H1 (cell line): ENCODE results near the gene PLEKHM1. TPM values are rescaled to one million over a fixed set of nuclear protein-coding genes. Genes with fewer than 3 reads are reported as not detected.

ENCODE experiments used
- ASH2L ChIP-seq: fragments of 200-600, 300-600 bp; sonication (generic); IDR thresholded peaks from one replicate; pipeline ENCODE4 v1.7.1; 2017; ENCODE audit warnings: low read length
- ATF3 ChIP-seq: IDR thresholded peaks from 2 replicates; pipeline ENCODE4 v1.6.1; 2011; ENCODE audit warnings: low read depth, mild to moderate bottlenecking, low read length; ENCODE audit not compliant: insufficient read depth
- BCL11A ChIP-seq, 2 experiments: IDR thresholded peaks; one replicate each; pipeline ENCODE4 v1.6.1; 2011; ENCODE audit warnings: low read depth in 2 of 2, low read length in 2 of 2, mild to moderate bottlenecking in 2 of 2
- BRCA1 ChIP-seq: IDR thresholded peaks from 2 replicates; pipeline ENCODE4 v1.6.1; 2012; ENCODE audit warnings: low read depth, low read length, improper control_type of control experiment
- CHD1 ChIP-seq: IDR thresholded peaks from 2 replicates; pipeline ENCODE4 v1.6.1; 2012; ENCODE audit warnings: low read depth, low read length, improper control_type of control experiment
- E2F6 ChIP-seq: IDR thresholded peaks from 2 replicates; pipeline ENCODE4 v1.6.1; 2012; ENCODE audit warnings: inconsistent platforms
- EP300 ChIP-seq, 2 experiments: IDR thresholded peaks; 1 replicate in 1 of 2; 2 replicates in 1 of 2; pipeline ENCODE4 v1.6.1; 2011 to 2012; ENCODE audit warnings: low read depth in 2 of 2, low read length in 2 of 2, mild to moderate bottlenecking in 2 of 2, borderline replicate concordance in 1 of 2, inconsistent platforms in 1 of 2, moderate library complexity in 1 of 2
- JUN ChIP-seq: IDR thresholded peaks from 2 replicates; pipeline ENCODE4 v1.6.1; 2011; ENCODE audit warnings: low read depth, mild to moderate bottlenecking, improper control_type of control experiment, low read length
- KDM4A ChIP-seq: IDR thresholded peaks from one replicate; pipeline ENCODE4 v1.7.1; 2012; ENCODE audit warnings: low read depth, mild to moderate bottlenecking, moderate library complexity, low read length, inconsistent platforms; ENCODE audit not compliant: severe bottlenecking
- KDM5A ChIP-seq: fragments of 200-600 bp; IDR thresholded peaks from 2 replicates; pipeline ENCODE4 v1.7.1; 2012; ENCODE audit warnings: mild to moderate bottlenecking, low read length, inconsistent platforms, mixed read lengths
- NANOG ChIP-seq: IDR thresholded peaks from 2 replicates; pipeline ENCODE4 v1.6.1; 2011; ENCODE audit warnings: low read length, low read depth, mild to moderate bottlenecking, inconsistent platforms; ENCODE audit not compliant: insufficient read depth, poor library complexity, severe bottlenecking
- NRF1 ChIP-seq: IDR thresholded peaks from 2 replicates; pipeline ENCODE4 v1.6.1; 2011; ENCODE audit warnings: mild to moderate bottlenecking, low read depth, low read length, improper control_type of control experiment
- POLR2AphosphoS5 ChIP-seq: IDR thresholded peaks from 2 replicates; pipeline ENCODE4 v1.6.1; 2011; ENCODE audit warnings: low read depth, low read length
- RAD21 ChIP-seq, 2 experiments: IDR thresholded peaks in 1 of 2; conservative IDR thresholded peaks in 1 of 2; 2 replicates each; pipeline ENCODE4 v1.6.1; 2011; ENCODE audit warnings: low read depth in 2 of 2, low read length in 2 of 2, improper control_type of control experiment in 1 of 2, inconsistent platforms in 1 of 2, mild to moderate bottlenecking in 1 of 2, moderate library complexity in 1 of 2
- RNF2 ChIP-seq: fragments of 200-900, 300-1000 bp; sonication (generic); IDR thresholded peaks from 2 replicates; pipeline ENCODE4 v1.7.1; 2016; ENCODE audit warnings: borderline replicate concordance, low read depth, mild to moderate bottlenecking, antibody characterized with exemption, low read length; ENCODE audit not compliant: poor library complexity, severe bottlenecking; ENCODE audit errors: missing control alignments
- SAP30 ChIP-seq: fragments of 300-600 bp; sonication (generic); IDR thresholded peaks from 2 replicates; pipeline ENCODE4 v1.7.1; 2012; ENCODE audit warnings: low read length, moderate library complexity, mild to moderate bottlenecking, inconsistent platforms; ENCODE audit not compliant: insufficient read depth, insufficient replicate concordance
- SIX5 ChIP-seq: IDR thresholded peaks from 2 replicates; pipeline ENCODE4 v1.6.1; 2011; ENCODE audit warnings: mild to moderate bottlenecking, low read depth, low read length
- SP1 ChIP-seq: IDR thresholded peaks from 2 replicates; pipeline ENCODE4 v1.6.1; 2011; ENCODE audit warnings: low read depth, low read length
- SUZ12 ChIP-seq: fragments of 200-600 bp; sonication (generic); IDR thresholded peaks from 2 replicates; pipeline ENCODE4 v1.6.1; 2012; ENCODE audit warnings: mild to moderate bottlenecking, inconsistent platforms, low read length, moderate library complexity, mixed read lengths
- TCF12 ChIP-seq: IDR thresholded peaks from 2 replicates; pipeline ENCODE4 v1.6.1; 2011; ENCODE audit warnings: low read depth, mild to moderate bottlenecking, low read length
- YY1 ChIP-seq: IDR thresholded peaks from 2 replicates; pipeline ENCODE4 v1.6.1; 2011; ENCODE audit warnings: low read depth, mild to moderate bottlenecking, low read length
- ZNF274 ChIP-seq: IDR thresholded peaks from 2 replicates; pipeline ENCODE4 v1.7.0; 2012; ENCODE audit warnings: low read length, borderline replicate concordance; ENCODE audit errors: extremely low read depth
- polyA plus RNA-seq, 7 experiments: library from polyadenylated mRNA; depleted of rRNA in 3 of 7; stranded (reverse) in 5 of 7; unstranded in 2 of 7; fragments of >200 nt in 5 of 7; fragments of 200-250 nt in 2 of 7; gene quantifications; 1 replicate in 5 of 7; 2 replicates in 1 of 7; 4 replicates in 1 of 7; pipeline versions ENCODE4 v1.2.1 to v1.2.3, GENCODE V29; 2011 to 2013; ENCODE audit warnings: missing spikeins in 2 of 7, mixed read lengths in 2 of 7
- total RNA-seq: library from RNA; stranded (reverse); fragmentation: NEBNext Ultra II Directional; extraction: Animal tissue kit (Norgen Biotek cat#: 25700); gene quantifications from 2 replicates; pipeline ENCODE4 v1.2.1, GENCODE V29; 2021

Gene PLEKHM1
- total and polyA plus RNA-seq, 2 of the 8 experiments (the other 6 are each of a cell fraction or from before 2014, with no cell fraction given): 7.6 to 17.9 TPM

- no peak for TF ChIP-seq NANOG
- TF ChIP-seq SUZ12: no peak
- no peak for TF ChIP-seq BRCA1
- no peak for TF ChIP-seq JUN
- TF ChIP-seq NRF1: no peak
- no peak for TF ChIP-seq BCL11A (IDR thresholded peaks at IDR 0.05; ENCODE audit: low read depth in 2 of 2, low read length in 2 of 2)
- no peak for TF ChIP-seq SP1
- no peak for TF ChIP-seq KDM5A
- no peak for TF ChIP-seq CHD1
- 0 out of 2 replicates have a peak, but pooled peaks have one; percentile 21 for TF ChIP-seq ATF3
- no peak for TF ChIP-seq SAP30
- no peak for TF ChIP-seq KDM4A
- TF ChIP-seq SIX5: no peak
- no peak for TF ChIP-seq ZNF274
- TF ChIP-seq RAD21 (IDR thresholded peaks at IDR 0.05 in 1 of 2, conservative IDR thresholded peaks at IDR 0.05 in 1 of 2; ENCODE audit: low read depth in 2 of 2, low read length in 2 of 2): peak; percentile 74 to 87
- peak; percentile 39; the same call in 1 of the 2 replicates for TF ChIP-seq E2F6
- TF ChIP-seq EP300 (IDR thresholded peaks at IDR 0.05; ENCODE audit: borderline replicate concordance in 1 of 2, low read depth in 2 of 2, low read length in 2 of 2): peak in 1 of 2 experiments; percentile 15; a peak in 1 of 3 replicates
- no peak for TF ChIP-seq ASH2L
- TF ChIP-seq YY1: peak; percentile 81; the same call in 1 of the 2 replicates
- no peak for TF ChIP-seq POLR2AphosphoS5
- no peak for TF ChIP-seq RNF2
- no peak for TF ChIP-seq TCF12
Observed at GRCh38 chr17:45428050-45428617, 62.4 kb downstream of the PLEKHM1 start (continued).
